WI38 (cell line): ENCODE results near the gene SRSF9.
"Not testable (repeated sequence)": the region's sequence is repeated elsewhere in the genome, so short reads cannot be mapped to it uniquely, and the experiment has no call there.

Source experiments
- H3K4me3 ChIP-seq: 2 replicates; pipeline ENCODE4 v1.5.1; 2011; ENCODE audit warnings: low read depth, mild to moderate bottlenecking, control low read depth, low read length
- CTCF ChIP-seq: IDR thresholded peaks from 2 replicates; pipeline ENCODE4 v1.5.1; 2012; ENCODE audit warnings: low read depth, mild to moderate bottlenecking, control low read depth, low read length

Gene SRSF9

GRCh38 chr12:120490325-120490724 lies 20.8 kb upstream of the SRSF9 start:
- H3K4me3 ChIP-seq: no peak overlapping the region
- no peak for TF ChIP-seq CTCF

DNA sequence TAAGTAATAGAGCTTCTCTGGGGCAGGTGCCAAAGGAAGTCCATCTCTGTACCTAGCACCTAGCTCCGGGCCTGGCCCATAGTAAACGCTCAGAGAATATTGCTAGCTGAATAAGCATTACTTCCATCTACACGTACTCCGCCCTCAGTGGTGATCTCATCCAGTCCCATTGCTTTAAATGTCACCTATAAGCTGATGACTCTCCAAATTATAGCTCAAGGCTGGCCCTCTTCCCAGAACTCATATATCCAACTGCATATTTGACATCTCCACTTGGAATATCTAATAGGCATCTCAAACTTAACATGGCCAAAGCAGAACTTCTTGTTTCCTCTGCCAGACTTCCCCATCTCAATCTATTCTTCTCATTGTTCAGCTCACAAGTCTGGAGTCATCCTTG lies 19.5 kb upstream of the SRSF9 start:
- no peak for TF ChIP-seq CTCF
- no peak overlapping the region for H3K4me3 ChIP-seq

GRCh38 chr12:120488057-120488640 lies 18.6 kb upstream of the SRSF9 start:
- TF ChIP-seq CTCF: no peak
- no peak overlapping the region for H3K4me3 ChIP-seq

GRCh38 chr12:120487552-120487951 lies 18.0 kb upstream of the SRSF9 start:
- not testable (repeated sequence) for H3K4me3 ChIP-seq

GRCh38 chr12:120485961-120486881 lies 16.7 kb upstream of the SRSF9 start:
- no peak overlapping the region for H3K4me3 ChIP-seq
- no peak for TF ChIP-seq CTCF

DNA sequence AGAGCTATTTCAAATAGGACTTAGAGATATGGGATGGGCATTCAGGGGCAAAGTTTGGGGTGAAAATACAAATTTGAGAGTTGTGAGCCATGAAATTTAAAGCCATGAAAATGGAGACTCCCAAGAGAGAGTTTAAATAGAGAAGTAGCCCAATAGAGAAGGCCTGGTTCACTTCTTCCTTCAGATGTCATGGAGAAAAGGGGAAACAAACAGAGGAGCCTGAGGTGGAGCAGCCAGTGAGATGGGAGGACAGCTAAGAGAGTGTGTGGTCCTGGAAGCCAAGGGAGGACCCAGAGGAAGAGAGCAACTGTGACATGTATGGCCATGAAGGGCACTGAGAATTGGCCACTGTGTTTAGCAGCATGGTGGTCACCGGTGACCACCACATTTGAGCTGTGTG lies 14.1 kb upstream of the SRSF9 start:
- H3K4me3 ChIP-seq: no peak overlapping the region
- TF ChIP-seq CTCF: no peak

GRCh38 chr12:120481022-120481767 lies 11.6 kb upstream of the SRSF9 start:
- H3K4me3 ChIP-seq: no peak overlapping the region
- TF ChIP-seq CTCF: no peak
